ENCODE results near the gene LILRA6.
"Not testable (repeated sequence)": the region's sequence is repeated elsewhere in the genome, so short reads cannot be mapped to it uniquely, and the experiment has no call there.

DNA sequence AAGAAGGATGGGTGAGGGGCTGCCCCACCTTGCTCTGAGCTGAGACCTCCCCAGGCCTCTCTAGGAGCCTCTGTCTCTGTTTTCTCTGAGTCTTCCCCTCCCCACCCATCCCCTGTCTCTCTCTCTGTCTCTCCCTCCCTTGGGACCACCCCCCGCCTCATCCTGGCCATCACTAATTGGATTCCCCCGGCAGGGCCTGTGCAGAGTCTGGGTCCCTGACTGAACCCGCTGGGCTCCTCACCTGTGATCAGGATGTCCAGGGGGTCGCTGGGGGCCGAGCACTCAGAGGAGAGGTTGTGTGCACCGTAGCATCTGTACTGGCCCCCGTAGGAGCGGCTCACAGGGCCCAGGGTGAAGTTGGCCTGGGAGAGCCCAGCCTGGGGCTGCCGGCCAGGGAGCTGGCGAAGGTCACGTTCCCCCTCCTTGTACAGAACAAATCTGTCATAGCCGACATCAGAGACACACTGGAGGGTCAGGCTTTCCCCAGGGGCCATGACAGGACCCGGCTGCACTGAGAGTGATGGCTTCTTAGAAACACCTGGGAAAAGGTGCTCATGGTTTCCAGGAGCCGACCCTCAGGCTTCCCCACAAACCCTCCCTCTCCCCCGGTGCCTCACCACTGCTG is 36.1 kb upstream of the LILRA6 start:
- TF ChIP-seq, protein P1, sequence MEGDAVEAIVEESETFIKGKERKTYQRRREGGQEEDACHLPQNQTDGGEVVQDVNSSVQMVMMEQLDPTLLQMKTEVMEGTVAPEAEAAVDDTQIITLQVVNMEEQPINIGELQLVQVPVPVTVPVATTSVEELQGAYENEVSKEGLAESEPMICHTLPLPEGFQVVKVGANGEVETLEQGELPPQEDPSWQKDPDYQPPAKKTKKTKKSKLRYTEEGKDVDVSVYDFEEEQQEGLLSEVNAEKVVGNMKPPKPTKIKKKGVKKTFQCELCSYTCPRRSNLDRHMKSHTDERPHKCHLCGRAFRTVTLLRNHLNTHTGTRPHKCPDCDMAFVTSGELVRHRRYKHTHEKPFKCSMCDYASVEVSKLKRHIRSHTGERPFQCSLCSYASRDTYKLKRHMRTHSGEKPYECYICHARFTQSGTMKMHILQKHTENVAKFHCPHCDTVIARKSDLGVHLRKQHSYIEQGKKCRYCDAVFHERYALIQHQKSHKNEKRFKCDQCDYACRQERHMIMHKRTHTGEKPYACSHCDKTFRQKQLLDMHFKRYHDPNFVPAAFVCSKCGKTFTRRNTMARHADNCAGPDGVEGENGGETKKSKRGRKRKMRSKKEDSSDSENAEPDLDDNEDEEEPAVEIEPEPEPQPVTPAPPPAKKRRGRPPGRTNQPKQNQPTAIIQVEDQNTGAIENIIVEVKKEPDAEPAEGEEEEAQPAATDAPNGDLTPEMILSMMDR (conservative IDR thresholded peaks at IDR 0.05; ENCODE audit: low read depth, low read length) = not testable (repeated sequence)
- TF ChIP-seq EZH2 (IDR thresholded peaks at IDR 0.05; ENCODE audit: borderline replicate concordance, low read depth, low read length, poor library complexity, severe bottlenecking) = not testable (repeated sequence)

All from A673 (cell line).